HCT116 (cell line): ENCODE results near the gene CPEB3. TPM values are rescaled to one million over a fixed set of nuclear protein-coding genes. Genes with fewer than 3 reads are reported as not detected.

Experiments
- ATAC-seq: fragments of 200-7000 bp; cut with Tn5 transposase; 2 replicates; pipeline ENCODE4 v1.9.1; 2020; ENCODE audit warnings: mild to moderate bottlenecking, moderate library complexity
- BruUV-seq: library from RNA; stranded (reverse); fragments of 400-500 nt; replicated peaks from 2 replicates; lab custom pipeline; 2021; lab: Mats Ljungman, UMichigan
- CTCF ChIA-PET: fragments of 300-600 bp; sonication (Branson Sonifier 250); formaldehyde crosslinking; loops from one replicate; lab custom pipeline; 2021; ENCODE audit warnings: antibody characterized with exemption; lab: Charles Lee
- POLR2A ChIA-PET: fragments of 300-600, 350-600 bp; sonication (Branson Sonifier 250); formaldehyde crosslinking; loops from one replicate; lab custom pipeline; 2021; ENCODE audit warnings: antibody characterized with exemption; lab: Charles Lee
- RAD21 ChIA-PET, 2 experiments: fragments of 300-600 bp; sonication (Branson Sonifier 250); formaldehyde crosslinking; loops; one replicate each; lab custom pipeline; 2023; ENCODE audit warnings: low total read pairs in 2 of 2; ENCODE audit not compliant: uncharacterized antibody in 2 of 2, unreplicated experiment in 2 of 2, low non-redundant PET in 1 of 2; lab: Charles Lee
- DNase-seq: peaks from one replicate; pipeline ENCODE4 v3.0.0-alpha.2; 2010; ENCODE audit warnings: low read depth, low spot score
- H2AFZ ChIP-seq: fragments of 200-600 bp; shearing (Covaris generic), sonication (generic); 2 replicates; pipeline ENCODE4 v1.6.1; 2017; ENCODE audit warnings: low read depth, mixed run types, mixed read lengths, antibody characterized with exemption, low read length; ENCODE audit not compliant: poor library complexity, severe bottlenecking
- H3K27ac ChIP-seq: 2 replicates; pipeline ENCODE4 v1.5.1; 2012; ENCODE audit warnings: low read depth, low read length
- H3K27me3 ChIP-seq: fragments of 200-600 bp; sonication (generic); 2 replicates; pipeline ENCODE4 v1.6.1; 2016; ENCODE audit warnings: mixed run types, low read length, mixed read lengths; ENCODE audit not compliant: insufficient read depth
- H3K36me3 ChIP-seq, 2 experiments: fragments of 200-500 bp in 1 of 2; fragments of 200-600 bp in 1 of 2; sonication (Bioruptor generic) in 1 of 2; sonication (generic) in 1 of 2; 2 replicates each; pipeline versions ENCODE4 v1.5.1 to v1.6.1; 2014 to 2016; ENCODE audit warnings: low read length in 2 of 2, inconsistent platforms in 1 of 2, mixed read lengths in 1 of 2, mixed run types in 1 of 2; ENCODE audit not compliant: insufficient read depth in 2 of 2, control insufficient read depth in 1 of 2
- H3K4me1 ChIP-seq, 2 experiments: fragments of 200-600 bp in 1 of 2; sonication (generic) in 1 of 2; 2 replicates each; pipeline versions ENCODE4 v1.5.1 to v1.6.1; 2012 to 2017; ENCODE audit warnings: low read length in 2 of 2, inconsistent platforms in 1 of 2, mild to moderate bottlenecking in 1 of 2, mixed read lengths in 1 of 2, mixed run types in 1 of 2, moderate library complexity in 1 of 2; ENCODE audit not compliant: insufficient read depth in 2 of 2, control insufficient read depth in 1 of 2
- H3K4me2 ChIP-seq: fragments of 200-600 bp; sonication (generic); 2 replicates; pipeline ENCODE4 v1.6.1; 2017; ENCODE audit warnings: mixed run types, low read length, mixed read lengths
- H3K4me3 ChIP-seq, 2 experiments: fragments of 200-600 bp in 1 of 2; sonication (generic) in 1 of 2; replicated peaks in 1 of 2; 2 replicates each; pipeline ENCODE4 v1.5.1; 2011 to 2016; ENCODE audit warnings: low read length in 2 of 2, control low read depth in 1 of 2, low read depth in 1 of 2, mild to moderate bottlenecking in 1 of 2, mixed read lengths in 1 of 2, mixed run types in 1 of 2
- H3K79me2 ChIP-seq: fragments of 200-600 bp; sonication (generic); 2 replicates; pipeline ENCODE4 v1.6.1; 2017; ENCODE audit warnings: mild to moderate bottlenecking, mixed run types, low read length, moderate library complexity, mixed read lengths; ENCODE audit not compliant: insufficient read depth
- H3K9ac ChIP-seq: fragments of 200-600 bp; sonication (generic); 2 replicates; pipeline ENCODE4 v1.6.1; 2016; ENCODE audit warnings: low read length, mixed read lengths
- H3K9me2 ChIP-seq: fragments of 200-600 bp; sonication (generic), shearing (Covaris generic); 2 replicates; pipeline ENCODE4 v1.6.1; 2017; ENCODE audit warnings: mixed run types, mild to moderate bottlenecking, moderate library complexity; ENCODE audit not compliant: insufficient read depth
- H3K9me3 ChIP-seq, 2 experiments: fragments of 200-500 bp in 1 of 2; fragments of 200-600 bp in 1 of 2; sonication (Bioruptor generic) in 1 of 2; sonication (generic) in 1 of 2; 2 replicates each; pipeline ENCODE4 v1.6.1; 2014 to 2017; ENCODE audit warnings: low read length in 2 of 2, mixed read lengths in 2 of 2, inconsistent platforms in 1 of 2, low read depth in 1 of 2, mild to moderate bottlenecking in 1 of 2, mixed run types in 1 of 2, moderate library complexity in 1 of 2; ENCODE audit not compliant: control insufficient read depth in 1 of 2, insufficient read depth in 1 of 2
- H4K20me1 ChIP-seq: fragments of 200-600 bp; sonication (generic), shearing (Covaris generic); 2 replicates; pipeline ENCODE4 v1.6.1; 2017; ENCODE audit warnings: mixed run types, mild to moderate bottlenecking, moderate library complexity; ENCODE audit not compliant: insufficient read depth
- CBX3 ChIP-seq: IDR thresholded peaks from 2 replicates; pipeline ENCODE4 v1.6.1; 2012; ENCODE audit warnings: low read depth
- CEBPB ChIP-seq: IDR thresholded peaks from 2 replicates; pipeline ENCODE4 v1.6.1; 2012; ENCODE audit warnings: low read depth
- EZH2phosphoT487 ChIP-seq: fragments of 200-600 bp; IDR thresholded peaks from 2 replicates; pipeline ENCODE4 v1.6.1; 2018; ENCODE audit warnings: antibody characterized with exemption, borderline replicate concordance
- JUND ChIP-seq: IDR thresholded peaks from 2 replicates; pipeline ENCODE4 v1.6.1; 2012
- RAD21 ChIP-seq: IDR thresholded peaks from 2 replicates; pipeline ENCODE4 v1.6.1; 2012; ENCODE audit warnings: low read depth, mild to moderate bottlenecking
- ZFX ChIP-seq: fragments of 450-650 bp; IDR thresholded peaks from 2 replicates; pipeline ENCODE4 v1.6.1; 2017
- intact Hi-C: fragments of 100-400 bp; cut with micrococcal nuclease; formaldehyde crosslinking; loops from 2 replicates; pipeline ENCODE4 v1.10.0; 2022
- total RNA-seq: library from RNA; stranded (reverse); gene quantifications from one replicate; pipeline ENCODE4 v1.2.1, GENCODE V29; 2021; ENCODE audit not compliant: unreplicated experiment
- TF ChIP-seq, protein P1 (sequence below), 3 experiments: fragments of 200-600 bp in 1 of 3; sonication (generic) in 1 of 3; IDR thresholded peaks in 2 of 3; conservative IDR thresholded peaks in 1 of 3; 2 replicates each; pipeline ENCODE4 v1.5.1; 2012 to 2017; ENCODE audit warnings: low read depth in 2 of 3, low read length in 2 of 3, antibody characterized with exemption in 1 of 3, borderline replicate concordance in 1 of 3, control low read depth in 1 of 3, mild to moderate bottlenecking in 1 of 3, mixed read lengths in 1 of 3, mixed run types in 1 of 3, moderate library complexity in 1 of 3; ENCODE audit not compliant: insufficient read depth in 1 of 3
- TF ChIP-seq, protein P2 (sequence below): IDR thresholded peaks from 2 replicates; pipeline ENCODE4 v1.6.1; 2012

CPEB3 gene
- total RNA-seq, 1 experiment from 2014 or later: 3.0 TPM

DNA sequence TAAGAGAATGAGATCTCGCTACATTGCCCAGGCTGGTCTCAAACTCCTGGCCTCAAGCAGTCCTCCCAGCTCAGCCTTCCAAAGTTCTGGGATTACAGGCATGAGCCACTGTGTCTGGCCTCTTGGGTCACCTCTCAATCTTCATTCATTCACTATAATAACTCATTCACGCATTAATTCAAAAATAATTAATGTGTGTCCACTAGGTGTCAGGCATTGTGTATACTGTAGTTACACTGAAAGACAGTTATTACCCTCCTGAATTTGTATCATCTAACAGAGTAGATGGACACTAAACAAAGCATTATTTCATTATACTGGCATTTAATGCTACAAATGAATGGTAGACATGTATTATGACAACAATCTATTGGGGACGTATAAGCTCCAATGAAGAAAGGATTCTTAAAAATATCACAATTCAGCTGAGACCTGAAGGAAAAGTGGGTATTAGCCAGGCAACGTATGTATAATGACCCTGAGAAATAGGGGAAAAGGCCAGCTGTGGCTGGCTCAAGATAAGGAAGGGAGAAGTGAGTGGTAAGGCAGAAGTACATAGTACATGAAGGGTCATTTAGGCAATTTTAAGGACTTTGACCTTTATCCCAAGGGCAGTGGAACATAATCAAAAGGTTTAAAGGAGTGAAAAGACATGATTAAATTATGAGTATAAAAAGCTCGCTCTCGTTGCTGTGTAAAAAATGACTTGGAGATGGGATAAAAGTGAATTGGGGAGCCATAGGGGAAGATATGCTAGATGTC lies 216.6 kb downstream of the CPEB3 start:
- H3K9me2 ChIP-seq: no peaks in the 10 kb centered on the region
- H2AFZ ChIP-seq: no peak overlapping the region
- no peak overlapping the region for H3K4me3 ChIP-seq
- CTCF ChIA-PET: interaction anchor here (1.3 to 1.6 kb wide), 3 partner anchors 14 to 360 kb away, joined by 3 to 6 read pairs (median 4); no protein-coding TSS in a partner anchor
- H3K9ac ChIP-seq: no peak overlapping the region
- no TSS peak for BruUV-seq
- RAD21 ChIA-PET: no interaction called here
- H3K4me2 ChIP-seq: no peak overlapping the region
- intact Hi-C loops: loop anchor here (2.0 kb wide), 1 partner anchor 360 kb away; no protein-coding TSS in a partner anchor
- DNase-seq: peak; percentile 27
- no peaks in the 10 kb centered on the region for H4K20me1 ChIP-seq
- ATAC-seq: peak; percentile 85
- peaks cover 0 to 8% of the 10 kb centered on the region in 2 experiments; a peak in 1 of 4 replicates for H3K4me1 ChIP-seq
- H3K36me3 ChIP-seq: no peaks in the 10 kb centered on the region
- H3K9me3 ChIP-seq: no peaks in the 10 kb centered on the region
- POLR2A ChIA-PET: no interaction called here
- H3K27me3 ChIP-seq: no peaks in the 10 kb centered on the region
- no peaks in the 10 kb centered on the region for H3K79me2 ChIP-seq
- TF ChIP-seq CBX3 (no peak), ZFX (no peak), RAD21 (peak; percentile 62)
- TF ChIP-seq, protein P1, sequence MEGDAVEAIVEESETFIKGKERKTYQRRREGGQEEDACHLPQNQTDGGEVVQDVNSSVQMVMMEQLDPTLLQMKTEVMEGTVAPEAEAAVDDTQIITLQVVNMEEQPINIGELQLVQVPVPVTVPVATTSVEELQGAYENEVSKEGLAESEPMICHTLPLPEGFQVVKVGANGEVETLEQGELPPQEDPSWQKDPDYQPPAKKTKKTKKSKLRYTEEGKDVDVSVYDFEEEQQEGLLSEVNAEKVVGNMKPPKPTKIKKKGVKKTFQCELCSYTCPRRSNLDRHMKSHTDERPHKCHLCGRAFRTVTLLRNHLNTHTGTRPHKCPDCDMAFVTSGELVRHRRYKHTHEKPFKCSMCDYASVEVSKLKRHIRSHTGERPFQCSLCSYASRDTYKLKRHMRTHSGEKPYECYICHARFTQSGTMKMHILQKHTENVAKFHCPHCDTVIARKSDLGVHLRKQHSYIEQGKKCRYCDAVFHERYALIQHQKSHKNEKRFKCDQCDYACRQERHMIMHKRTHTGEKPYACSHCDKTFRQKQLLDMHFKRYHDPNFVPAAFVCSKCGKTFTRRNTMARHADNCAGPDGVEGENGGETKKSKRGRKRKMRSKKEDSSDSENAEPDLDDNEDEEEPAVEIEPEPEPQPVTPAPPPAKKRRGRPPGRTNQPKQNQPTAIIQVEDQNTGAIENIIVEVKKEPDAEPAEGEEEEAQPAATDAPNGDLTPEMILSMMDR (IDR thresholded peaks at IDR 0.05 in 2 of 3, conservative IDR thresholded peaks at IDR 0.05 in 1 of 3; ENCODE audit: borderline replicate concordance in 1 of 3, insufficient read depth in 1 of 3, low read depth in 2 of 3, low read length in 2 of 3): peak; percentile 28 to 59 (median 29); a peak in 4 of 6 replicates
- TF ChIP-seq, protein P2, sequence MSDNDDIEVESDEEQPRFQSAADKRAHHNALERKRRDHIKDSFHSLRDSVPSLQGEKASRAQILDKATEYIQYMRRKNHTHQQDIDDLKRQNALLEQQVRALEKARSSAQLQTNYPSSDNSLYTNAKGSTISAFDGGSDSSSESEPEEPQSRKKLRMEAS: no peak
- H3K27ac ChIP-seq: no peak overlapping the region

GRCh38 chr10:92068900-92069299 lies 222.0 kb downstream of the CPEB3 start:
- no peak overlapping the region for H3K4me3 ChIP-seq
- ChIA-PET RAD21 (no interaction called here), CTCF (no interaction called here), POLR2A (no interaction called here)
- no peaks in the 10 kb centered on the region for H3K79me2 ChIP-seq
- no peaks in the 10 kb centered on the region for H3K9me3 ChIP-seq
- H3K27ac ChIP-seq: no peak overlapping the region
- H3K4me1 ChIP-seq: peaks cover 0 to 8% of the 10 kb centered on the region in 2 experiments; a peak in 1 of 4 replicates
- H2AFZ ChIP-seq: no peak overlapping the region
- no peaks in the 10 kb centered on the region for H3K9me2 ChIP-seq
- H3K27me3 ChIP-seq: no peaks in the 10 kb centered on the region
- BruUV-seq: no TSS peak
- no peaks in the 10 kb centered on the region for H3K36me3 ChIP-seq
- ATAC-seq (no peak), DNase-seq (no peak)
- no peak overlapping the region for H3K9ac ChIP-seq
- TF ChIP-seq EZH2phosphoT487 (no peak), JUND (no peak), CEBPB (no peak)
- no peaks in the 10 kb centered on the region for H4K20me1 ChIP-seq
- no peak overlapping the region for H3K4me2 ChIP-seq
- intact Hi-C loops: no loop called here
